GM04504 (cell line): ENCODE measurements around the gene LINC01488.

Experiments used
- DNase-seq: peaks from one replicate; pipeline ENCODE4 v3.0.0-alpha.2; 2012; ENCODE audit warnings: low read depth

Gene LINC01488

DNA sequence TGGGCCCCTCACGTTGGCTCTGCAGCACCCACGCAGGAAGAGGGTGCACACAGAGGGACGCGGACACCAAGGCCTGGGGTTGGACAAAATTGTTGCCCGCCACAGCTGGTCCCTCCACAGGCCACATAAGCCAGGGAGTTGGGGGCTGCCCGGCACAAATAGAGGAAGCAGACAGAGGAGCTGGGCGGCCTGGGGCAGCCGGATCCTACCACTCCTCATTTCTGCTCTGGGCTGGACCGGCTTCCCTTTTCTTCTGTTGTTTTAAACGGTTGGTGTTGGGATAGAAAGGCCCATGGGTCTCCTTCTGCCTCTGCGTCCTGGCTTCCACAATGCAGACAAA is 36.4 kb upstream of the LINC01488 start:
- no peak for DNase-seq

- DNase-seq, result no peak
These were observed 35.4 kb upstream of the LINC01488 start for GRCh38 chr11:69446108-69446507.

GRCh38 chr11:69447786-69448185 is 33.7 kb upstream of the LINC01488 start:
- no peak for DNase-seq

DNA sequence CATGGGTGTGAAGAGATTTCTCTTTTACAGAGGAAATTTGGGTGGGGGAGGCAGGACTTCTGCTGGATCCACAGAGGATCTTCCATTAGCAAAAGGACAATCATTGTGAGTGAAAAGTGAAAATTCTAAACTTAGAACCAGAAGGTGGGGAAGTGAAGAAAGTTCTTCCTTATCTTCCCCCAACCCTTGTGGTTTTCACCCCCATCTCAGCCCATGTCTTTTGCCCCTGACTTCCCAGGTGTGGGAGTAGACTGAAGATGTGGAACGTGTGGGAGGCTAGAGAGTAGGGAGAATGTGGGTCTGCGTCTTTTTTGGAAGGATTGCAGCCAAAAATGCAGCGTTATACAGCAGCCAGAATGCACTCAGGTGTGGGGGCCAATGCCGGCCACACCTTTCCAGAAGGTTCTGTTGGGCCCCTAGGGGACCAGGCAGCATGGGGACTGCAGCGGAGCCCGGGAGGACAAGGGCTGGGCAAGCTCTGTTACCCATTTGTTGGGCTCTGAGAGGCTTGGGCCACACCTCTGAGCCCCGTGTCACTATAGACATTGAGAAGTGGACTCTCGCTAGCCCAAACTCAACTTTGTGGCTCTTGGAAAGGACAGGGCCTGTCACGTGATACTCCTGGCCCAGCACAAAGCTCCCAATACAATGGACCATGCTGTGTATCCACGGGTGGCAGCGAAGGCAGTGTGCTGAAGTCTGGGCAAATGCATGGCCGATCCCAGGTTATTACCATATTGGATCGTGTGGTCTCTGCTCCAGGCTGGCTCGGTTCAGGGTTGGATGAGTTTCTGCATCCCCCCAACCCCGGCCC is 32.8 kb upstream of the LINC01488 start:
- DNase-seq, result no peak

DNA sequence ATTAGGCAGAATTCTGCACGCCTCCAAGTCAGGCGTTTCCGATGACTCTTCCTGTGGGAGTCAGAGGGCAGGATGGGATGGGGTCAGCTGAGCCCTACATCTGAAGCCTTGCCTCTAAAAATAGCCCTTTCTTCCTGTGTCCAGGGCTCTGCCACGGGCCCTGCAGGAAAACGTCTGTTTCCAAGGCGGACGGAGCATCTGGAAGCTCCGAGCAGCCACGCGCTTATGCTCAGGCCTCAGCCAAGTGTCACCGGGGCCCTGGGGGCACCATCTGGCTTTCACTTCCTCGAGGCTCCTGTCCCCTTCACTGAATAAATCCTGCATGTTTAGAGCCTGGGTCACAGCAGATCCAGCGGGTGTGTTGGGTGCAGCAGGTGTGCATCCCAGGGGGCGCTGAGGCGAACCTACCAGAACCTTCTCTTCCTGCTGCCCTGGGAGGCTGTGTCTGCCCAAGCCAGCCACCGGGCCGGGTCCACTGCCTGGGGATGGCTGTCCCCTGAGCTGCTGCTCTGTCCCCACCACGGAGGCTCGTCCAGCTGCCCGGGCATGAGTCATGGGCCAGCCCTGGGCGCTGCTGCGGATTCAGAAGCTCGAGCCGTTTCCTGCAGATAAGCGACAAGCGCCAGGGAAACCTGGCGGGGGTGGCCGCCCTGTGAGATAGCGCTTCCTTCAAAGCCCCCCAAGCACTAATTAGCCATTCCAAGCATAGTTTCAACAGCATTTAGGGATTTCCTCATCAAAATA is 32.0 kb upstream of the LINC01488 start:
- peak; percentile 35 for DNase-seq

DNA sequence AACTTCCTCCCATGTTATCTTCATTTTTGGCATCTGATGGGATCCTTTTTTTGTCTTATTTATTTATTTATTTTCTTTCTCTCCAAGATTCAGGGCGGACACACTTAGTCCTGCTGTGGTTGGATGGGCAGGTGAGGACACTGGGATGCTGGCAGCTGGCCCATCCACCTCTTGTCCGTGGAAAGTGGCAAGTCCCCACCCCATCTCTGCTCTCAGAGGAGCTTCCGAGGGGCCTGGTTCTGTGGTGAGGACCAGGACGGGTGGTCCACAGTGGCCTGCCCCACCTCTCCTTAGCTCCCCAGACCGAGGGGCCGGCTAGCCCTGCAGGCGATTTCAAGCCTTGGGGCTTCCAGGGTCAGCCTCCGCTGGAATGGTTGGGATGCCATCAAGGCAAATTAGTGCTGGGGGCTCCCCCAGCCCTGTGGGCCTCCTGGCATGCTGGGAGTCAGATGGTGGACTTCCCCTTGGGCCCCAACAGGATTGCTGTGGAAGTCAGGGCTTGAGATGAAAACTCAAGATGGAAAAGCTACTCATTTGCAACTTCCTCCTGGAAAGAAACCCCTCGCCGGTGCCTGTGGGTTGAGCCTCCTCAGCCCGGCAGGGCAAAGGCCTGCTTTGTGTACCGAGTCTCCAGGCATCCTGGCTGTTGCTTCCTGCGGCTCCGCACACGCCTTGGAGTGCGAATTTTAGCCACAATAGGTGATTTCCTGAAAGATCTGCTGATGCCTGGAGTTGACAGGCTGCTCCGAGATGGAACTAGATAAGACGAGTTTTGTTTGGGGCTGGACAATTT is 31.2 kb upstream of the LINC01488 start:
- no peak for DNase-seq

GRCh38 chr11:69450857-69451220 is 30.6 kb upstream of the LINC01488 start:
- DNase-seq, result no peak

DNA sequence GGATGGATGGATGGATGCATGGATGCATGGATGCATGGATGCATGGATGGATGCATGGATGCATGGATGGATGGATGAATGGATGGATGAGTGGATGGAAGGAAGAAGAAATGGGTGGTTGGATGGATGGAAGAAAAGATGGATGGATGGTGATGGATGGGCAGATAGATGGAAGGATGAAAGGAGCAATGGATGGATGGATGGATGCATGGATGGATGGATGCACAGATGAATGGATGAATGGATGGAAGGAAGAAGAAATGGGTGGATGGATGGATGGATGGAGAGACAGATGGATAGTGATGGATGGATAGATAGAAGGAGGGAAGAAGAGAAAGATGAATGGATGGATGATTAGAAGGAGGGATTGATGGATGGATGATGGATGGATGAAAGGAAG is 30.2 kb upstream of the LINC01488 start:
- DNase-seq, result no peak

GRCh38 chr11:69452206-69452987 is 29.1 kb upstream of the LINC01488 start:
- no peak for DNase-seq

GRCh38 chr11:69453151-69453550 is 28.3 kb upstream of the LINC01488 start:
- no peak for DNase-seq

DNA sequence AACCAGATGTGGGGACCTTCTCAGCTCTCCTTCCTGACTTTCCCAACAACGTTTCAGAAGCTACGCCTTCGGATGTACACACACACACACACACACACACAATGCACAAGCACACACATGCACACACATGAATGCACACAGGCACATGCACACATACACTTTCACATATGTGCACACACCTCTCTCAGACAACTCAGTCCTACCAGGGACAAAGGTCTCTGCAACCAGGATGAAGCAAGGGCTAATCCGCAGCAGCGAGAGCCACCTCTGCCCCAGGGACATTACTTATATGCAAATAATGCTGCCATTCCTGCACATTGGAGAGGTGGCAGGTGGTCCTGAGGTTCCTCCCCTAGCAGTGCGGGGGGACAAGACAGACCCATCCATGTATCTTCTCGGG is 27.4 kb upstream of the LINC01488 start:
- DNase-seq, result no peak

- no peak for DNase-seq
These were observed 25.5 kb upstream of the LINC01488 start for GRCh38 chr11:69455969-69456368.

GRCh38 chr11:69456712-69457111 is 24.8 kb upstream of the LINC01488 start:
- no peak for DNase-seq

- no peak for DNase-seq
These were observed 21.5 kb upstream of the LINC01488 start for GRCh38 chr11:69459848-69460539.

DNA sequence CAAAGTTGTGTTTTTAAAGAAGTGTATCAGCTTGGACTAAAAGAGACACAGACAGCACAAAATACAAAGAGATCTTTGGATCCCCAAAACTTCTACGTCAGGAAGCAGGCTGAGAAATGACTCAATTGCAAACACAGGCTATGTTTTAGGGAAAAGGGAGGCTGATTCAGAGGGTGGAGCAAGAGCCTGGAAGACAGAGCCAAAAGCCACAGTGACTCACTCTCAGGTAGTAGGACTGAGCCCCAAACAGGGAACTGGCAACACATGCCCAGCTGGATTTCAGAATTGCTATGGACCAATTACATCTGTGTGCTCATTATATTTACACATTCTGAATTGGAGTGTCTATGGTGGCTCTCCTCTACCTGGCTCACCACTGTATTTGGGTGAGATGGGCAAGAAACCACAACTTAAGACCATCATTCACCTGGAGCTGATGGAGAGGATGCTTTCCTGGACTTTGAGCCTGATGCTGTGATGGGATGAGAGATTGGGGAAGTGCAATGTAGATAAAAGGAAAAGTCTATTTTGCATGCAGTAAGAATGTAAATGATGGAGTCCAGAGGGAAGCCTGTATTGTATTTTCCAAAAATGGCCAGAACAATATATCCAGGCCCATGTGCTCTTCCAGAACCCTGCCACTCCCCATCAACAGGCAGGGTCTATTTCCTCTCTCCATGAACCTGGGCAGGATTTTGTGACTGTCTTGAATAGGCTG is 20.8 kb upstream of the LINC01488 start:
- peak; percentile 83 for DNase-seq

DNA sequence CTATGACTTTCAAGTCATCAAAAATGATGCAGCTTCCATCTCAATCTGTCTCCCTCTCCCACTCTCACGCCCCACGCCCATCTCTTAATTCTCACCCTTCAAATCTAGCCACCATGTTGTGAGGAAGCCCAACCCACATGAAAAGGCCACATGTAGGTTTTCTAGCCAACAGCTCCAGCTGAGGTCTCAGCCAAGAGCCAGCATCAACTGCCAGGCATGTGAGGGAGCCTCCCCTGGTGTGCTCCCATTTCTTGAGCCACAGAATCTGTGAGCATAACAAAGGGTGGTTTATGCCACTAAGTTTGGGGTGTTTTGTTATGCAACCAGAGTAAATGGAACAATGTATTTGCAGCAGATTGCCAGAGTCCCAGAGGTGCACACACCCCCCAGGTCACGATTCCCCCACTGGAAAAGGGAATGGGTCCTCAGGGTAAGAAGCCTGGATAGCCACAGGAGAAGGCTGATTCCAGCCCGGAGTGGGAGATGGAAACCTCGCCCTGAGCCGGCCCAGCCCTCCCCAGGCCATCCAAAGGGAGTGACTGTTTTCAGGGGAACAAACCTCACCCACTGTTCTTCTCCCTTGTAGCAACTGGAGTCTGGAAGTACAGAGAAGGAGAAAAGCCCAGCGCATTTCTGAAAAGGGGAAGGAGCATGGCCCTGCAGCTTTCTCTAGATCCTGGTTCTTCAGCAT is 20.0 kb upstream of the LINC01488 start:
- no peak for DNase-seq

- no peak for DNase-seq
These were observed 19.1 kb upstream of the LINC01488 start for GRCh38 chr11:69462106-69462951.

- DNase-seq, result peak; percentile 61
These were observed 18.1 kb upstream of the LINC01488 start for GRCh38 chr11:69463181-69463994.
